ENCODE data around the gene OR51D1. TPM values are rescaled to one million over a fixed set of nuclear protein-coding genes. Genes with fewer than 3 reads are reported as not detected.

Gene OR51D1
- not detected for total RNA-seq

GRCh38 chr11:4636962-4637661, at the start of gene OR51D1:
TSS of gene OR51D1 (plus strand) at chr11:4637477. CDS start at chr11:4639791, 2,314 bp downstream.

GRCh38 chr11:4593739-4594138, 43.5 kb upstream of the OR51D1 start, which contains the start of gene OR52I1:
TSS of gene OR52I1 (plus strand) at chr11:4594039. CDS start at chr11:4594039, 0 bp downstream.

GRCh38 chr11:4607781-4608666, 29.3 kb upstream of the OR51D1 start, which contains the start of gene TRIM68:
TSS of gene TRIM68 (minus strand) at chr11:4608231. CDS start at chr11:4605504, 2,727 bp downstream.

GRCh38 chr11:4643682-4644081, 6.4 kb downstream of the OR51D1 start, which contains the start of gene OR51E1:
TSS of gene OR51E1 (plus strand) at chr11:4643982. CDS start at chr11:4652527, 8,545 bp downstream.

Other genes with a start within 250 kb of the OR51D1 start
- gene TRIM21, start 243.8 kb upstream of the OR51D1 start, total RNA-seq = 2.8 TPM
- gene OR52K2, start 188.2 kb upstream of the OR51D1 start, total RNA-seq = not detected
- gene OR52K1, start 154.8 kb upstream of the OR51D1 start, total RNA-seq = not detected
- gene OR52M1, start 92.3 kb upstream of the OR51D1 start, total RNA-seq = not detected
- not detected for gene OR52I2, start 55.7 kb upstream of the OR51D1 start, total RNA-seq
- not detected for gene OR52I1, start 43.4 kb upstream of the OR51D1 start, total RNA-seq
- 13.8 TPM for gene TRIM68, start 29.2 kb upstream of the OR51D1 start, total RNA-seq
- gene OR51E1, start 6.5 kb downstream of the OR51D1 start, total RNA-seq = not detected
- not detected for gene OR51E2, start 60.4 kb downstream of the OR51D1 start, total RNA-seq
- not detected for gene MMP26, start 67.3 kb downstream of the OR51D1 start, total RNA-seq
- gene OR51F1, start 132.5 kb downstream of the OR51D1 start, total RNA-seq = not detected
- not detected for gene OR52R1, start 166.9 kb downstream of the OR51D1 start, total RNA-seq
- gene OR51F2, start 183.8 kb downstream of the OR51D1 start, total RNA-seq = not detected
- gene OR51S1, start 211.7 kb downstream of the OR51D1 start, total RNA-seq = not detected
- not detected for gene OR51T1, start 244.4 kb downstream of the OR51D1 start, total RNA-seq